Nucleus accumbens (tissue), 56 donors: ENCODE measurements around the gene TMEM11.
A peak's percentile ranks its signal among the peaks of the same experiment; 100 is the strongest.

ENCODE experiments used
- DNase-seq, 56 donors: peaks; one replicate each; lab custom pipeline; 2025; lab: John Stamatoyannopoulos, UW

TMEM11 gene, protein sequence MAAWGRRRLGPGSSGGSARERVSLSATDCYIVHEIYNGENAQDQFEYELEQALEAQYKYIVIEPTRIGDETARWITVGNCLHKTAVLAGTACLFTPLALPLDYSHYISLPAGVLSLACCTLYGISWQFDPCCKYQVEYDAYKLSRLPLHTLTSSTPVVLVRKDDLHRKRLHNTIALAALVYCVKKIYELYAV

DNA sequence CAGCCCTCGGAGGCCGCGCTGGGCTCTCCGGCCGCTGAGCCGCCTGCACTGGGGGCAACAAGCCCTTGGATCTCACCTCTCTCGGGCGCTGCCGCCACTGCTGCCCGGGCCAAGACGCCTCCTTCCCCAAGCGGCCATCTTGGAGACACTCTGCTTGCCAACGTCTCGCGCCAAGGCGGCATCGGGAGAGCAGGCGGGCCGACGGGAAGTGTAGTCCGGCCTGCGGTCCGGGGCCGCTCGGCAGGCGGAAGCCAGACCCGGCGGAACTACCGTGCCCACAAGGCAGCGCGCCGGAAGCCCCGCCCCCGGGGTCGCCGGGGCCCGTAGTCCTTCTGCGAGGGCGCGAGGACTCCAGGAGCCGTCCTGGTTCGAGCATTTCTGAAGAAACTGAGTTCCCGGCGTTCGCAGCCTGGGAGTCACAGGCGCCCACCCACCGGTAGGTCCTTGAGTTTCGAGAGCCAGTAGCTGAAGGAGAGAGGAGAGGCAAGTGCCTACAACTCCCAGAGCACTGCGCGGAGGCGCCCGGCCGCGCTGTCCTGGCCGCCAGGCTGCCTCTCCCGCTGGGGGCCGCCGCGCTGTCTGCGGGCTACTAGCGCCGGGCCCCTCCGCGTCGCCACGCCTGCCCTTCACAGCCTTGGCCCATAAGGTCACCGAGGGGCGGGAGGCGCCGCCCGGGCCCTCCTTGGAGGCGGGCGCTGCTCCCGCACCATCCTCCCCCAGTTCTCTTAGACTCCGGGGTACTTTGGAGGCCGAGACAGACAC, at the start of gene TMEM11:
TSS of gene TMEM11 (minus strand) at position 147 of the 762 bp plus-strand sequence. CDS start at position 138, 9 bp downstream.
- peak; percentile 55 to 97 (median 93) for DNase-seq

DNA sequence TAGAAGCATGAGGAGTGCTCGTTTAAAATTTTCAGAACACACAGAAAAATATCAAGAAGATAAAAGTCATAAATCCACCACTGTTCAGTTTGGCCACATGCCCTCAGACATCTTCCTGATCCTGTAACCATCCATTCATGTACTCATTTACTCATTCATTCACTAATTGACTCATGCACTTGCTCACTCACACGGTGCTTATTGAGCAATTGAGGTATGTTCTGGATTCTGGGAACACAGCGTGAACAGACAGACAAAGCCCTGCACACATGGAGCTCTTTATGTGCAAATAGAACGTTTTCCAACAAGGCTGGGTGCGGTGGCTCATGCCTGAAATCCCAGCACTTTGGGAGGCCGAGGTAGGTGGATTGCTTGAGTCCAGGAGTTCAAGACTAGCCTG, 49.4 kb upstream of the TMEM11 start:
- no peak for DNase-seq

GRCh38 chr17:21262259-21262993, 48.5 kb upstream of the TMEM11 start:
- no peak for DNase-seq

- no peak for DNase-seq
These were observed 44.6 kb upstream of the TMEM11 start for GRCh38 chr17:21258593-21258992.

DNA sequence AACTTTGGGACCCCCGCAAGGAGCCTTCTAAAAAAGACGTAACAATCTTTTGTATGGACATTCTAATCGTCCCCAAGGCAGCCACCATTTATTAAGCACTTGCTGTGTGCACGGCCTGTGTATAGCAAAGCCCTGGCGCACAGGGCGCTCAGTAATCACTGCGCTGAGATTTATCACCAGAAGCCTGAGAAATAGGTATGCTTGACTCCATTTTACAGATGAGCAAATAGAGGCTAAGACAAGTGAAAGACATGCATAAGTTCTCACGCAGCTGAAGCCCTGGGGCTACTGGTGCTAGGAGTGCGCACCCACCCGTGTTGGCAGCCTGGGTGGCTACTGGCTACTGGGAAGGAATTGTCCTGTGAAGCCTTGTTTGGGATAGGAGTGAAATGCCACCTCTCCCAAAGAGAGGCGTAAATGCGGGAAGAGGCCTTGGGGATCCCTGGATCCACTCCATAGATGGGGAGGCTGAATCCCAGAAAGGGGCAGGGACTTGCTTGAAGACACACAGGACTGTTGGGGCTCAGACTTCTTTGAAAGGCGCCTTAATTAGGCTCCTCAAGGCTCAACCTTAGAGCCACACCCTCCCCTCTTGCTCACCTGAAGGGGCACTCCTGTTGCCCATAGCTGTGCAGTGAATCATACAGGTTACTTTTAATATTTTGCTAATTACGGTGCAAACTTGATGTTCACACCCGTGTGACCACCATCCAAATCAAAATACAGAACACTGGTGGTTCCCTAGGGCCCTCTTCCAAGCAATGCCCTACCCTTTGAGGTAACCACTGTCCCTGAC, 39.9 kb upstream of the TMEM11 start:
- no peak for DNase-seq

DNA sequence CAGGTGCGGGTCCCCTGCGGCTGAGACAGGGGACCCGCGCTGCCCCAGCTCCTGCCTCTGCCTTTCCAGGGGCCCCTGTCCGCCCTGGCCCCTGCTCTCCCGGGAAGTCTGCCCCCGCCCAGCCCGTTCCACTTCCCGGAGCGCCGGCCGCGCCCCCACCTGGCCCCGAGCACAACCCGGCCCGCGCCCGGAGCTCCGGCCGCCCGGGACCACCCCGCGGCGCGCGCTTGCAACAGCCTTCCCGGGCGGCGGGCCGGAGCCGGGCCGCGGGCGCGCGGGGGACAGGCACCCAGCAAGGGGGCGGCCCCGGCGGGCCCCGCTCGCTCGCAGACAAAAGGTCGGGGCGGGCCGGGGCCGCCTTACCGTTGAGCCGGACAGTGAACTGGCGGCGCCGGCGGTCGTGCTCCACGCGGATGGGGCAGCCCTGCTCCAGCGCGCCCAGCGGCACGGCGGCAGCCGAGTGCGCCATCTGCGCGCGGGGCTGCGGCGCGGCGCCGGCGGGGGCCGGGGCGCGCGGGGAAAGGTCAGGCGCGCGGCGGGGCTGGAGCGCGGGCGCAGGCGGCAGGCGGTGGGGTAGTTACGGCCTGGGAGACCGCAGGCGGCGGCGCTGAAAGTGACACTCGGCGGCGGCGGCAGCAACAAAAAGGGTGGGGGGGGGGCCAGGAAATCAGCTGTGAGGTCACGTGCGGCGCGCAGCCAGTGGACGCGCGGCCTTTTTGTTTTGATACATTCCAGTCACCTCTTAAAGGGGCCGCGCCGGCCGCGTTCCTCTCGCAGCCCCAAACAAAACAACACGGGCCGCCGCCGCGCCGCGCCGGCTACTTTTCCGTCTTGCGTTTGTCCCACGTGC, 39.1 kb upstream of the TMEM11 start, which contains the start of gene NATD1:
TSS of gene NATD1 (minus strand) at position 615 of the 850 bp plus-strand sequence. CDS start at position 469, 146 bp downstream.
- DNase-seq = peak in 55 of 56 donors; percentile 42 to 93 (median 80)

DNA sequence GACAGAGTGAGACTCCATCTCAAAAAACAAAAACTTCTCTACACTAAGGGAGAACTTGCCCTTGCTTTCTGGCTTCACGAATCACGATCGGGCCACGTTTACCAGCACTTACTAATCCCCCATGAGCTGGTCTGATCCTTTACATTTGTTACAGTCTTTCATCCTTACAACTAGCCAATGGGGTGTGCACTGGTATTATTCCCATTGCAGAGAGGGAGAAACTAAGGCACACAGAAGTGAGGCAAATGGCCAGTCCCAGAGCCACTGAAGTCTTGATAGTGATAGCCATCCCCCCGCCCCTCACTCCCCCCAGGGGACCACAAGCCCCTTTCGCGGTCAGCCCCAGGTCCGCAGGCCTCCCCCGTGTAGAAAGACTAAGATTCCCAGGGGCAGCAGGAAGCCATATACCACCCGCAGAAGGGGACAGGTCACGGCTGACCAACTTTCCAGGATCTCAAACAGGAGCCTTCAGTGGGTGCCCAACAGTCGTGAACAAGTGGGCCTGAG, 38.4 kb upstream of the TMEM11 start:
- DNase-seq = peak in 1 of 56 donors; percentile 16

GRCh38 chr17:21251337-21252010, 37.5 kb upstream of the TMEM11 start:
- no peak for DNase-seq

- DNase-seq = no peak
These were observed 36.9 kb upstream of the TMEM11 start for GRCh38 chr17:21250854-21251253.

DNA sequence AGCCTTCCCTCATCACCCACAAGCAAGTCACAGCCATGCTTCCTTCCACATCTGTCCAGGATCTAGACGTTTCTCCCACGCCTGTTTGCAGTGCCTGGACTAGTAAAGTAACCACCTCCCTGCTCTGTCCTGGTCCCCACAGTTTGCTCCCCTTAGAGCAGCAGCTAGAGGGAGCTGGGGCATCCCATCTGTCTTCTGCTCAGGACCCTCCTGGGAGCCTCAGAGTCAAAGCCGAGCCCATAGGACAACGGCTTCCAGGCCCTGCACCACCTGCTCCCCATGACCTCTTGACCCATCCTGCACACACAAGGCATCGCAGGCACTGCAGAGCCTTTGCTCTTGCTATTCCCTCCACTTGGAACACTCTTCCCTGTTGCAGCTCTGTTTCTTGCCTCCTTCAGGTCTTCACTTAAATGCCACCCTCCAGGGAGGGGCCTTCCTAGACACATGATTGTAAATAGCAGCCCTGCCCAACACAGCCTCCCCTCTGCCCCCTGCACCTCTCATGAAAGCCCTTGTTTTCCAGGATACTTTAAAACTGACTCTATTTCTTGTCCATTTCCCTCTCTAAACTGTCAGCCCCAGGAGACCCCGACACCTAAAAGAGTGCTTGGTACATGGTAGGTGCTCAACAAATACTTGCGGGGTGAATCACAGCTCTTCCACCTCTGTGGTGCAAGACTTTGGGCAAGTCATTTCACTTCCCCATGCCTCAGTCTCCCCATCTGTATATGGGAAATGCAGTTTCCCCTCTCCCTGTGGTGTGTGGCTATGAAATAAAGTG, 36.2 kb upstream of the TMEM11 start:
- DNase-seq = no peak

- DNase-seq = no peak
These were observed 35.3 kb upstream of the TMEM11 start for GRCh38 chr17:21249086-21249795.

DNA sequence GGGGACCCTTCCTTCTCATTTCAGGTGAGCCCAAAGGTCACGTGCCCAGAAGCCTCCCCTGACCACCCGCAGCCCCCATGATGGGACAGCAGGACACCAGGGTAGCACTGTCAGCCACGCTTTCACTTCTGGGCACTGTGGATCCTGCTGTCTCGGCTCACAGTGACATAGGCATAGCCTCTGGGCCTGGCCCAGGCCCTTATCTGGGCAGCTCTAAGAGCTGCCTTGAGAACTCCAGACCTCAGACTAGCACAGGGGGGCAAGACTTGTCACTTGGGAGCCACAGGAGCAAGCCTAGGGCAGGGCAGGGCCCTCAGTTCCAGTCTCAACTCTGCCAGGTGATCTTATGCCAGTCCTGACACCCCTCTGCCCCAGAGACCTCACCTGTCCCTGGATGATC, 34.5 kb upstream of the TMEM11 start:
- DNase-seq = no peak

DNA sequence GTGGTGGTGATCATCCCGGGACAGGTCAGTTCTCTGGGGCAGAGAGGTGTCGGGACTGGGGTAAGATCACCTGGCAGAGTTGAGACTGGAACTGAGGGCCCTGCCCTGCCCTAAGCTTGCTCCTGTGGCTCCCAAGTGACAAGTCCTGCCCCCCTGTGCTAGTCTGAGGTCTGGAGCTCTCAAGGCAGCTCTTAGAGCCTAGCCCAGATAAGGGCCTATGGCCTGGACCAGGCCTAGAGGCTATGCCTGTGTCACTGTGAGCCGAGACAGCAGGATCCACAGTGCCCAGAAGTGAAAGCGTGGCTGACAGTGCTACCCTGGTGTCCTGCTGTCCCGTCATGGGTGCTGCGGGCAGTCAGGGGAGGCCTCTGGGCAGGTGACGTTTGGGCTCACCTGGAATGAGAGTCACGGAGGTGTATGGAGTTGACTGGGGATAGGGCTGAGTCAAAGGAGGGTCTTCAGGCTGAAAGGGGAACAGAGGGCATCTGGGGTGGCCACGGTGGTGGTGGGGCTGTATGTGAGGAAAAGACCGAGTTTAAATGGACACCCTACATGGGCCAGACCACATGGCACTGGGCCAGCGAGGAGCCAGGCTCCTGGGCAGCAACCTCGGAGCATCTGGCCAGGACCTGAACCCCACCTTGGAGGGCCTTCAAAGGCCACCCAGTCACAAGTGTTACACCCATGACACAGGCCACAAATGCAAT, 33.7 kb upstream of the TMEM11 start:
- no peak for DNase-seq

DNA sequence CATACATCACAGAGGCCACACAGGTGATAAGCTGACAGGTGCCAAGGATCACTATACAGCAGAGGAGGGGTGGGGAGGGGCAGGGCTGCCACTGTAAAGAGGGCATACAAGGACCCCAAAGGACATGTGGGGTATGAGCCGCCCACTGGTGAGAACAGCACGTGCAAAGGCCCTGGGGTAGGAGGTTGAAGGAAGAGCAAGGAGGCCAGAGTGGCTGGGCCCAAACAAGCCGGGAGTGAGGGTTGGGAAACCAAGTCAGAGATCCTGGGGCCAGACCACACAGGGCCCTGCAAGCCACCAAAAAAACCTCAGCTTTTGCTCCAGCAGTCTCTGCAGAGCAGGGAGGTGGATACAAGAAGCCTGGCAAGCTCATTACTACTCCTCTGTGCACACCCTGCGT, 32.7 kb upstream of the TMEM11 start:
- no peak for DNase-seq

DNA sequence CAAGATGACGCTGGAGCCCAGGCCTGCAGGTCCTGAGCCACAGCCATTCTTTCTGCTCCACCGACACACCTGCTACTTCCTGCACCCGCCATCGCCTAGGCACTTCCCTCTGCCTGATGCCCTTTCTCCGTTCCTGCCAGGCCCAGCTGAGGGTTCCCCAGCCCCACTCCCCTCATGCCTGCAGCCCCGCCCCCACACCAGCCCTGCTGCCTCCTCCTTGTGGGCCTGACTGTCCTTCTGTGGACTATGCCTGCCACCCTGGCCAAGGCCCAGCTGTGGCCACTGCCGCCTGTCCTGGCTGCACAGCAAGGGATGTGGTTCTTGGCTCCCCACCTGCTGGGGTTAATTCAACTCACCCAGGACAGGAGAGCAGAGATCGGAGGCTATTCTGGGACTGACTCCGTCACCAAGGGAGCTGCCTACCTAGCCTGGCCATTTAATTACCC, 31.7 kb upstream of the TMEM11 start:
- DNase-seq = no peak

GRCh38 chr17:21243516-21244303, 29.7 kb upstream of the TMEM11 start:
- no peak for DNase-seq
